Right lung (tissue), 5 donors: ENCODE results near the gene ORM1. TPM values are rescaled to one million over a fixed set of nuclear protein-coding genes. Genes with fewer than 3 reads are reported as not detected.

ENCODE experiments used
- polyA plus RNA-seq, 5 donors: library from polyadenylated mRNA; unstranded; fragments of 120-200 nt; gene quantifications; one replicate each; pipeline versions ENCODE4 v1.2.1 to v1.2.3, GENCODE V29; 2013; ENCODE audit warnings: inconsistent platforms in 1 of 5, low replicate concordance in 1 of 5; ENCODE audit not compliant: insufficient read length in 5 of 5, insufficient read depth in 1 of 5

Gene ORM1
- polyA plus RNA-seq, 5 donors, result 1.9 to 6.7 (median 4.3) TPM

Other genes with a start within 250 kb of the ORM1 start
- gene AMBP, start 244.8 kb upstream of the ORM1 start, polyA plus RNA-seq, result 10 to 100 TPM in 1 of 5 donors, 1 to 10 TPM in 4; 1.8 to 19.0 (median 2.4) TPM
- gene KIF12, start 223.8 kb upstream of the ORM1 start, polyA plus RNA-seq, result 10 to 100 TPM; 30.2 to 51.1 (median 43.5) TPM
- 100 to 1,000 TPM; 117 to 182 (median 145) TPM for gene COL27A1, start 167.6 kb upstream of the ORM1 start, polyA plus RNA-seq
- gene ORM2, start 6.8 kb downstream of the ORM1 start, polyA plus RNA-seq, result 1 to 10 TPM; 1.0 to 1.4 (median 1.3) TPM
- 10 to 100 TPM; 29.3 to 38.6 (median 31.2) TPM for gene AKNA, start 64.9 kb downstream of the ORM1 start, polyA plus RNA-seq
- 10 to 100 TPM in 3 of 5 donors, 1 to 10 TPM in 2; 8.8 to 15.4 (median 11.9) TPM for gene WHRN, start 182.4 kb downstream of the ORM1 start, polyA plus RNA-seq